AG09319 (cell line): ENCODE data around the gene CAPN9.

Experiments
- DNase-seq: peaks from one replicate; pipeline ENCODE4 v3.0.0-alpha.2; 2010; ENCODE audit warnings: low read depth; ENCODE audit errors: extremely low read depth
- TF ChIP-seq, protein P1 (sequence below): IDR thresholded peaks from 2 replicates; pipeline ENCODE4 v1.5.1; 2011; ENCODE audit warnings: low read depth, mild to moderate bottlenecking, inconsistent platforms, low read length, moderate library complexity

Gene CAPN9

DNA sequence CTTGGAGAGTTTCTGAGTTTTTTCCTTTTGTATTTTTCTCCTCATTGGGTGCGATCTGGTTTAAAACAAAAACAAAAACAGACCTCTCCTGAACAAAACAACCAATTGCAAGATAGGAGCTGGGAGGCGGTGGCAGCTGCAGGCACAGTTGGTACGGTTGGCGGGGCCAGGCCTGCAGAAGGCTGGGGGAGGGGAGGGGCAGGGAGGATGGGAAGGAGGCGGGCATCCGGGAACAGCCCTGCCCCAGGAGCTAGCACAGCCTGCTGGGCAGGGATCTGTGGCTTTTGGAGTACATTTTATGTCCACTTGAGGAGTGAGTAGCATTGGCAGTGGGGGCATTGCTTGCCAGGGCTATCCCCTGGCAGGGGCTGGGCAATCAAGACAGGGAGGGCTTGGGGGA is 5.2 kb downstream of the CAPN9 start:
- no peak for DNase-seq
- TF ChIP-seq, protein P1, sequence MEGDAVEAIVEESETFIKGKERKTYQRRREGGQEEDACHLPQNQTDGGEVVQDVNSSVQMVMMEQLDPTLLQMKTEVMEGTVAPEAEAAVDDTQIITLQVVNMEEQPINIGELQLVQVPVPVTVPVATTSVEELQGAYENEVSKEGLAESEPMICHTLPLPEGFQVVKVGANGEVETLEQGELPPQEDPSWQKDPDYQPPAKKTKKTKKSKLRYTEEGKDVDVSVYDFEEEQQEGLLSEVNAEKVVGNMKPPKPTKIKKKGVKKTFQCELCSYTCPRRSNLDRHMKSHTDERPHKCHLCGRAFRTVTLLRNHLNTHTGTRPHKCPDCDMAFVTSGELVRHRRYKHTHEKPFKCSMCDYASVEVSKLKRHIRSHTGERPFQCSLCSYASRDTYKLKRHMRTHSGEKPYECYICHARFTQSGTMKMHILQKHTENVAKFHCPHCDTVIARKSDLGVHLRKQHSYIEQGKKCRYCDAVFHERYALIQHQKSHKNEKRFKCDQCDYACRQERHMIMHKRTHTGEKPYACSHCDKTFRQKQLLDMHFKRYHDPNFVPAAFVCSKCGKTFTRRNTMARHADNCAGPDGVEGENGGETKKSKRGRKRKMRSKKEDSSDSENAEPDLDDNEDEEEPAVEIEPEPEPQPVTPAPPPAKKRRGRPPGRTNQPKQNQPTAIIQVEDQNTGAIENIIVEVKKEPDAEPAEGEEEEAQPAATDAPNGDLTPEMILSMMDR, result no peak

DNA sequence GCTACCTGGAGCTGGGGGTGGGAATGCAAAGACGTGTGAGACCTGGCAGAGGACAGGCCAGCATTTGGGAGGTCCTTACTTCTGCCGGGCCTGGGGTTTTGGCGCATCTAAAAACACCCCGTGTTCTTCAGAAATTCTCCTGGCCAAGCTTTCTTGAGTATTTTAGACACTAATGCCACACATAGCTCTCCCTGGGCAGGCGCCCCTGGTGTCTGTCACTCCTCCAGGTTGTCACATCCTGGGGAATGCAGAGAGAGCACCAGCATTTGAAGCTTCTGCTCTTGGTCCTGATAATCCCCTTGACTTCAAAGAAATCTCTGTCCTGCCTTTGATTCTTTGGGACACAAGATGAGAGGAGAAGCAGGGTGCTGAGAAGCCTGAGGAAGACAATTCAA is 6.0 kb downstream of the CAPN9 start:
- TF ChIP-seq, protein P1, result no peak
- no peak for DNase-seq

DNA sequence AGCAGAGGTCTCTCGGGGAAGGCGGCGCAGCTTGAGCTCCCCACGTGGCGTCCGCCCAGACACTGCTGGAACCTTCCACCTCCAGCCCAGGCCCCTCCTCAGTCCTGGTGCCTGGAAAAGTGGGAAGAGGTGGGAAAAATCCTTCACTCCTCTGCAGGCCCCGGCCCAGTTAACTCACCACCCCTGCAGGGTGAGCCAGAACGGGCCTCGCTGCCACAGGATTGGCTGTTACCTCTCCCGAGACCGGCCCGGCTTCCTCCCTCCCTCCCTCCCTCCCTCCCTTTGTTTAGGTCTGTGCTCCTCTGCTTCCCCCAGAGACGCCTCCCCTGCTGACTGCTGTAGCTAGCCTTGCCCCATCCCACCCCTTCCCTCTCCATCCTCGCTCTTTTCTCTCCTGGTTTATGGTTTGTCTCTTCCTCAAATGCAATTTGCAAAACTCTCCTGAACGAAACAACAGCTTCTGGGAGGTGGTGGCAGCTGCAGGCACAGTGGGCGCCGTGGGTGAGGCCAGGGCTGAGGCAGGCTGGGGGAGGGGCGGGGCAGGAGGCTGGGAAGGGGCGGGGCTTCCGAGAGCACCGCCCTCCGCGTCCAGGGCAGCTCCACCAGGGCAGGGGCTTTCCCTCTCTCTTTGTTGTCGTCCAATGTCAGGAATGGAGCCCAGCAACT is 6.5 kb downstream of the CAPN9 start:
- TF ChIP-seq, protein P1, result no peak
- no peak for DNase-seq

DNA sequence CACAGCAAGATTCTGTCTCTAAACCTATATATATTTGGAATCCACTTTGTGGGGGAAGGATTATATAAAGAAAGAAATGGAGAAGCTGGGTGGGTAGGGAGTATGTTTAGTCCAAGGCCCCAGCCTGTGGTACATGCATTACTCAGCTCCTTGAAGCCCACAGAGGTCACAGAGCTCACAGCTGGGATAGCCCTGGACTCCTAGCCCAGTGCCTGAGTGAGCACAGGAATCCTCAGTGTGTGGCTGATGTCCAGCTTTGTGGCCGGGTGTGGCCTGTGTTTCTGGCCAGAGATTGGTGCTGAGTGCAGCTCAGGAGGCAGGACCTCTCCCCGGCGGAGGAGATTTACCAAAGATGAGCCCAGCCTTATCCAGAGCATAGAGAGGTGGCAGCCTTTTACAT is 7.6 kb downstream of the CAPN9 start:
- no peak for DNase-seq
- TF ChIP-seq, protein P1, result no peak

DNA sequence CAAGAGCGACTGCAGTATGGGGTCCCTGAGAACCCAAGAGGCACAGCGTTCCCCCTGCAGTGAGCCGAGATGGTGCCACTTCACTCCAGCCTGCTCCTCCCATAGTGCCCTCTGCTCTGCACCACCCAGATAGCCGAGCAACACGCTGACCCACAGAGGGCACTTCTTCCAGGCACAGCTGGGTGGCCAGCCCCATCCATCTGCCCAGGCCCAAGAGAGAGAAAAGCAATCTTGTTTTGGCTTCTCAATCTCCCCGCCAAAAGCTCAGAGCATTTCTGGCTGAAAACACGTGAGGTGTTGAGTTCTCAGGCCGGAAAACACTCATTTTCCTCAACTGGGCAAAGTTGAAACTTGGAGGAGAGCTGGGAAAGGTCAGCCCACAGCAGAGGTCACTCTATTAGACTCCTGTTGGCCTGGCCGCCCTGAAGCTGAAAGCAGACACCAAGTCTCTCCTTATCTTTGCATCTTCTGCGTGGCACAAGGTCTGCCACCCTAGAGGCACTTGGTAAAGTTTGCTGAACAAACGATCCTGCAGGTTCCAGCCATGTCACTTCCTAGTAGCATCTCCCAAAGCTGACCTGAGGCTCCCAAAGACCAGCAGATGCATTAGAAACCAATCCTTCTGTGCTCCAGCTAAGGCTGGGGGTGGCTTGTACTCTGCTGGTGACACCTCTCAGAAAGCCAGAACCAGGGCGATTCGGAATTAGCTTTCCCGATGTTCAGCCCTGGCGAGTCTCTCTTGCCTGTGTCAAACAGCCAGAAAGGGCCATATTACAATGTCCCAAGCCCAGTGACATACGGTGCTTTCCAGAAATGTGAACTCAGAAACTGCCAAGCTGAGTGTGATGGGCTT is 10.9 kb downstream of the CAPN9 start:
- DNase-seq, result no peak
- TF ChIP-seq, protein P1, result no peak

DNA sequence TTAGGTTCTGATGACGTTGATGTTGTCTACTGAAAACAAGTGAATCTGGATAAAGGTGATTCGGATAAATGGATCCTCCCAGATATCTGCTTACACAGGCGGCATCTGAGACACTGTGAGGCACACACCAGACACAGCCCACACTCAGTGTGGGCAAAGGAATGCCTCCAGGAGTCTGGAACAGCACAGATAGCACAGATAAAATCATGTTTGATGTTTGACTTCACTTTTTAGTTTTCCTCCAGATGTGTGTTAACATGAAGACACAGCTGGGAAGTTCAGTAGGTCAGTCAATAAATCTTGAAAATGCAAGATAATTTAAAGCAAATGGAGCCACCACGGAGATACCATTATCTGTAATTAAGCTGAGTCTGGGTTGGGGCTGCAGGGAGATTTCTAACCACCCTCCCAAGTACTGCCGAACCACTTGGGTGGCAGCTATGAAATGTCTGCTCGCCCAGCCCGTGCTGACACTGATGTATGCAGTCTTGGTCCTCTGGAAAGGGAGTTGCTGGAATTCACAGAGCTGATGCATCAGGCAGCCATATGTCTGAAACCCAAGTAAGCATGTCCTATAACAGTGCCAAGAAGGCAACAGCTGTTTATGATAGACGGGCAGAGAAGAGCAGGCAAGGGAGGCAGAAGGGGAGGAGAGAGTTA is 11.7 kb downstream of the CAPN9 start:
- TF ChIP-seq, protein P1, result no peak
- DNase-seq, result peak; percentile 8

DNA sequence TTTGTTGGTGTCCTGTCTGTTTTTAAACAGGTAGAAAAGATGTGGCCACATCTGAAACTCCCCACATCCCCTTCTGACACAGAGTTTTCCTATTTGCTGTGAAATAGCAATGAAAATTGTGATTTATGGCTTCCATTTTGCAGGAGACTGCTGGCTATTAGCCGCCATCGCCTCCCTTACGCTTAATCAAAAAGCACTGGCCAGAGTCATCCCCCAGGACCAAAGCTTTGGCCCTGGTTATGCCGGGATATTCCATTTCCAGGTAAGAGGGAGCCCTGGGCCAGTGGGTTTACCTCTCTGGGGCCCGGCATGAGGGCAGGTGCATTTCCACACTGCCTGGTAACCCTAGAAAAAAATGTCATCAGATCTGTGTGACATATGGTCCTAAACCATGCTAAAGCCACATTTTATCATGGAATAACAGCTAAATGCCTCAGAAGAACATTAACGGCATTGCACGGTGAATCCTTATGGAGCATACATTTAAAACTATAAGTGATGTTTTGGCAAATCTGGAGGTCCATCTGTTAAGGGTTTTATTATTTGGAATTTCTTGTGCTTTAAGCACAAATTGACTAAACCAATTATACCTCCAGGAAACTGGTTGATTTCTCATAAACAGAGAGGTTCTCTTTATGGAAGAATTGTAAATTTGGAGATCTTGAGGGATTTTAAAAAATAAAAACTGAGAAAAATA is 12.3 kb downstream of the CAPN9 start:
- no peak for DNase-seq
- TF ChIP-seq, protein P1, result no peak
